Thyroid gland (tissue), 4 donors: Measurements from ENCODE around the gene FHIT.

Experiments
- CTCF ChIP-seq, 6 experiments: fragments of 200-600 bp in 3 of 6; fragments of 450-650 bp in 3 of 6; sonication (generic) in 3 of 6; IDR thresholded peaks; one replicate each; pipeline ENCODE4 v1.5.1; 2016 to 2019; ENCODE audit warnings: antibody characterized with exemption in 6 of 6, mild to moderate bottlenecking in 2 of 6, inconsistent platforms in 1 of 6, moderate library complexity in 1 of 6
- POLR2A ChIP-seq, 2 donors: fragments of 450-650 bp; IDR thresholded peaks; one replicate each; pipeline ENCODE4 v1.6.1; 2017; ENCODE audit warnings: antibody characterized with exemption in 2 of 2, mild to moderate bottlenecking in 2 of 2, moderate library complexity in 1 of 2

- TF ChIP-seq CTCF (IDR thresholded peaks at IDR 0.05) (no peak), POLR2A (IDR thresholded peaks at IDR 0.05) (no peak)
These were observed 1043.3 kb downstream of the FHIT start for GRCh38 chr3:60207905-60208304.
